ENCODE results near the gene GPC4.

DNA sequence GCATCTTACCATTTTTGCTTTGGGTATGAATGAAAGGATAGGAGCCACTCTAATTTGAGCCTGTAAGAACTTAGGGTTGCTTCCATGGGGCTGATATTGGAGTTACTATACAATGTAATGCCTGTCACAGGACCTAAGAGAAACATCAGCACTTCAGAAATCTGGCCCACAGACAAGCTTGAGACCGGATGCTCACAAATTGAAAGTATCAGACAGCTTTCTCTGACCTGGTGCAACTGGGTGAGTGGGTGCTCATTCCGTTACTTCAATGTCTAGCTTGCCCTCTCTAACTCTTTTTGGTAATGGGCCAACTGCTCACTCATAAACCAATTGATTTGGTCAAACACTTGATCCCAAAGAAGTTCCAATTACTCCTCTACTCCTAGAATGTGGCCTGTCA is 62.1 kb downstream of the GPC4 start:
- TF ChIP-seq, protein P1, sequence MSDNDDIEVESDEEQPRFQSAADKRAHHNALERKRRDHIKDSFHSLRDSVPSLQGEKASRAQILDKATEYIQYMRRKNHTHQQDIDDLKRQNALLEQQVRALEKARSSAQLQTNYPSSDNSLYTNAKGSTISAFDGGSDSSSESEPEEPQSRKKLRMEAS (IDR thresholded peaks at IDR 0.05) = no peak
- TF ChIP-seq, protein P2, sequence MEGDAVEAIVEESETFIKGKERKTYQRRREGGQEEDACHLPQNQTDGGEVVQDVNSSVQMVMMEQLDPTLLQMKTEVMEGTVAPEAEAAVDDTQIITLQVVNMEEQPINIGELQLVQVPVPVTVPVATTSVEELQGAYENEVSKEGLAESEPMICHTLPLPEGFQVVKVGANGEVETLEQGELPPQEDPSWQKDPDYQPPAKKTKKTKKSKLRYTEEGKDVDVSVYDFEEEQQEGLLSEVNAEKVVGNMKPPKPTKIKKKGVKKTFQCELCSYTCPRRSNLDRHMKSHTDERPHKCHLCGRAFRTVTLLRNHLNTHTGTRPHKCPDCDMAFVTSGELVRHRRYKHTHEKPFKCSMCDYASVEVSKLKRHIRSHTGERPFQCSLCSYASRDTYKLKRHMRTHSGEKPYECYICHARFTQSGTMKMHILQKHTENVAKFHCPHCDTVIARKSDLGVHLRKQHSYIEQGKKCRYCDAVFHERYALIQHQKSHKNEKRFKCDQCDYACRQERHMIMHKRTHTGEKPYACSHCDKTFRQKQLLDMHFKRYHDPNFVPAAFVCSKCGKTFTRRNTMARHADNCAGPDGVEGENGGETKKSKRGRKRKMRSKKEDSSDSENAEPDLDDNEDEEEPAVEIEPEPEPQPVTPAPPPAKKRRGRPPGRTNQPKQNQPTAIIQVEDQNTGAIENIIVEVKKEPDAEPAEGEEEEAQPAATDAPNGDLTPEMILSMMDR (IDR thresholded peaks at IDR 0.05) = no peak

Measured in A549 (cell line).